ENCODE results near the gene NARF. TPM values are rescaled to one million over a fixed set of nuclear protein-coding genes. Genes with fewer than 3 reads are reported as not detected.

Gene NARF
- total RNA-seq, 1 donor from 2014 or later = 65.7 TPM

DNA sequence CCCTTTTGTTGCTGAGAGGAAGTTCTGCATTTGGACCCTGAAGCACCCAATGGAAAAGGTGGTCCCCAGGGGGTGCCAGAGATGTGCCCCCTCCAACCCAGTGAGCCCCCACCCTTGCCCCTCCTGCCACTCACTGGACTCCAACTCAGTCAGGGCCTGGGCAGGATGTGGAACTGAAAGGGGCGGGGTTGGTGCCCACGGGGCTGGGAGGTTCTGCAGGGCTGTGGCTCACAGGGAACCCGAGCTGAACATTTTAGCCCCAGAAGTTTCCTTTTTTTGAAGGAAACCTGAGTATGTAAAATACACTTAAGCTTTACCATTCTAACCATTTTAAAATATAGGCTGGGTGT lies 24.4 kb upstream of the NARF start:
- Mint-ChIP-seq H3K36me3 (ENCODE audit: unreplicated experiment) (peaks cover 2% of the 10 kb centered on the region), H3K27ac (ENCODE audit: unreplicated experiment) (no peak overlapping the region), H3K9me3 (ENCODE audit: unreplicated experiment) (no peaks in the 10 kb centered on the region), H3K27me3 (ENCODE audit: unreplicated experiment) (no peaks in the 10 kb centered on the region), H3K4me1 (ENCODE audit: unreplicated experiment) (peaks cover 3% of the 10 kb centered on the region), H3K4me3 (ENCODE audit: unreplicated experiment) (no peak overlapping the region)
- no peak for DNase-seq (ENCODE audit: extremely low spot score, unreplicated experiment)
- TF ChIP-seq, protein P1, sequence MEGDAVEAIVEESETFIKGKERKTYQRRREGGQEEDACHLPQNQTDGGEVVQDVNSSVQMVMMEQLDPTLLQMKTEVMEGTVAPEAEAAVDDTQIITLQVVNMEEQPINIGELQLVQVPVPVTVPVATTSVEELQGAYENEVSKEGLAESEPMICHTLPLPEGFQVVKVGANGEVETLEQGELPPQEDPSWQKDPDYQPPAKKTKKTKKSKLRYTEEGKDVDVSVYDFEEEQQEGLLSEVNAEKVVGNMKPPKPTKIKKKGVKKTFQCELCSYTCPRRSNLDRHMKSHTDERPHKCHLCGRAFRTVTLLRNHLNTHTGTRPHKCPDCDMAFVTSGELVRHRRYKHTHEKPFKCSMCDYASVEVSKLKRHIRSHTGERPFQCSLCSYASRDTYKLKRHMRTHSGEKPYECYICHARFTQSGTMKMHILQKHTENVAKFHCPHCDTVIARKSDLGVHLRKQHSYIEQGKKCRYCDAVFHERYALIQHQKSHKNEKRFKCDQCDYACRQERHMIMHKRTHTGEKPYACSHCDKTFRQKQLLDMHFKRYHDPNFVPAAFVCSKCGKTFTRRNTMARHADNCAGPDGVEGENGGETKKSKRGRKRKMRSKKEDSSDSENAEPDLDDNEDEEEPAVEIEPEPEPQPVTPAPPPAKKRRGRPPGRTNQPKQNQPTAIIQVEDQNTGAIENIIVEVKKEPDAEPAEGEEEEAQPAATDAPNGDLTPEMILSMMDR (IDR thresholded peaks at IDR 0.05) = no peak

DNA sequence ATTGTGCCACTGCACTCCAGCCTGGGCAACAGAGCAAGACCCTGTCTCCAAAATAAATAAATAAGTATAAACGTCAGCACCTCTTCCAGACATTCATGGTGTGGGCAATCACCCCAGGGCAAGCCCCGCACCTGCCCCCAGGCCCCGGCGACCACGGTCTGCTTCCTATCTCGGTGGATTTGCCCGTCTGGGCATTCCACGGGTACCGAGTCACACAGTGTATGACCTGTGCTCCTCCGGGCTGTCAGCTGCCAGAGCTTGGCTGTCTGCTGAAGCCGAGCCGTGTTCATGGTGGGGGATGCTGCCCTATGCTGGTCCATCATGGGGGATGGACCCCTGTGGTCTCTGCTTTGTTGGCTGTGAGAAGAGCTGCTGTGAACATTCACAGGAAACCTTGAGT lies 23.4 kb upstream of the NARF start:
- Mint-ChIP-seq H3K4me3 (ENCODE audit: unreplicated experiment) (no peak overlapping the region), H3K36me3 (ENCODE audit: unreplicated experiment) (peaks cover 2% of the 10 kb centered on the region), H3K4me1 (ENCODE audit: unreplicated experiment) (peaks cover 3% of the 10 kb centered on the region), H3K27ac (ENCODE audit: unreplicated experiment) (no peak overlapping the region), H3K9me3 (ENCODE audit: unreplicated experiment) (no peaks in the 10 kb centered on the region), H3K27me3 (ENCODE audit: unreplicated experiment) (no peaks in the 10 kb centered on the region)
- TF ChIP-seq, protein P1 (IDR thresholded peaks at IDR 0.05) = no peak
- no peak for DNase-seq (ENCODE audit: extremely low spot score, unreplicated experiment)

DNA sequence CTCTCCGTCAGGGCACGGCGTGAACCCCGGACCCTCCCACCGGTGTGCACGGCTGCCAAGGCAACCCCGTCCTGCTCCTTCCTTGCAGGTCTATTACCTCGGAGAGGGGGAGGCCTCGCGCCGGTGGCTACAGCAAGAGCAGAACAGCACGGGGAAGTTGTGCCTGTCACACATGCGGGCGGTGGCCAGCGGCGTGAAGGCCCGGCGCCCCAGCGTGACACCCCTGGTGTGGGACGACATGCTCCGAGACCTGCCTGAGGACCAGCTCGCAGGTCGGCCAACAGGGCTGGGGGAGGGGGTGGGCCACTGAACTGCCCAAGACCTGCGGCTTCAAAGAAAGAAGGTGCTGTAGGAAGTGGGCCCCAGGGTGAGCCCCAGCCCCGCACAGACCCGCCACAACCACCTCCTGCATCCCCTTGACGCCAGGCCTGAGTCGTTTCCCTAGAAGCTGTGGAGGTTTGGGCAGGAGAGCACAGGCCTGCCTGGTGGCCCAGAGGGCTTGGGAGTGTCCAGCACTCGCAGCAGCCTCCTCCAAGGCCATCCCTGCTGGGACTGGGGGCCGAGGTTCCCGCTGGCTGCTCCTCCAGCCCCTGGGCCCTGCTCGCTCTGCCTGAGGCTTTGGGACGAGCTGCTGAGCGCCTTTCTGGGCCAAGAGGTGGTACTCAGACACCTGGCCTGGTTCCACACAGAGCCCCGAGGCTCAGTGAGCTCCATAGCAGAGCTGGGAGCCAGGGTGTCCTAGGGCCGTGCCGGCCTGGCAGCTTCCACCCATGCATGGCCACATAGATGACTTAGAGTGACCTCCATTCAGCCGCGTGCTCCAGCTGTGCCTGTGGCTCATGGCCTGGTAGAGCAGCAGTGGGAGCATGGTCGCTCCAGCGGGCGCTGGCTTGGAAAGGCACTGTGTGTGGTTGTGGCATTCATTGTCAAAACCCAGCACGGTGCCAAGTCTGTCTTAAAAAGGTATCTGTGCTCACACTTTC lies 22.6 kb upstream of the NARF start:
- Mint-ChIP-seq H3K9me3 (ENCODE audit: unreplicated experiment) (no peaks in the 10 kb centered on the region), H3K4me3 (ENCODE audit: unreplicated experiment) (no peak overlapping the region), H3K27ac (ENCODE audit: unreplicated experiment) (no peak overlapping the region), H3K4me1 (ENCODE audit: unreplicated experiment) (peaks cover 7% of the 10 kb centered on the region), H3K36me3 (ENCODE audit: unreplicated experiment) (peaks cover 2% of the 10 kb centered on the region), H3K27me3 (ENCODE audit: unreplicated experiment) (no peaks in the 10 kb centered on the region)
- DNase-seq (ENCODE audit: extremely low spot score, unreplicated experiment) = no peak
- TF ChIP-seq, protein P1 (IDR thresholded peaks at IDR 0.05) = no peak

DNA sequence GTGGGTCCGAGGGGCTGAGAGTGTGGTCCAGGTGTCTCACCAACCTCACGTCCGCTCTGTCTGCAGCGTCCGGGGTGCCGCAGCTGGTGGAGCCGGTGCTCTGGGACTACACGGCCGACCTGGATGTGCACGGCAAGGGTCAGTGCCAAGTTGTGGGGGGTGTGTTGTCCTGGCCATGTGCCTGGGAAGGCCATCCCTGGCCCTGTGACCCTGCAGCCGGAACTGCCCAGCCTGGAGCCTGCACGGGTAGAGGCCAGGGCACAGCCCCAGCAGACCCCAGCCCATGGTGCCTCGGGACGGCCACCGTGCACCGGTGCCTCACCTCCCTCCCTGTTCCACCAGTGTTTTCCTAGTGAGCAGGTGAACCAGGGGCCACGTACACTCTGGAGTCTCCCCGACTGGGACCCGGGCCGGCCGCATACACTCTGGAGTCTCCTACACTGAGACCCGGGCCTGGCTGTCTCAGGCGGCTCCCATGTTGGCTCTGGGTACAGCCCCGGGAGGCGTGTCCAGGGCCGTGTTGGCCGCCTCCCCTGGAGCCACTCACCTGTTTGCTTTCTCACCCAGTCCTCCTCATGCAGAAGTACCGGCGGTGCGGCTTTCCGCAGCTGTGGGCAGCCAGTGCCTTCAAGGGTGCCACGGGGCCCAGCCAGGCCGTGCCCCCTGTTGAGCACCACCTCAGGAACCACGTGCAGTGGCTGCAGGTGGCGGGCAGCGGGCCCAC lies 21.8 kb upstream of the NARF start:
- TF ChIP-seq, protein P1 (IDR thresholded peaks at IDR 0.05) = no peak
- no peaks in the 10 kb centered on the region for H3K9me3 Mint-ChIP-seq (ENCODE audit: unreplicated experiment)
- H3K4me1 Mint-ChIP-seq (ENCODE audit: unreplicated experiment) = peaks cover 7% of the 10 kb centered on the region
- no peak overlapping the region for H3K27ac Mint-ChIP-seq (ENCODE audit: unreplicated experiment)
- H3K27me3 Mint-ChIP-seq (ENCODE audit: unreplicated experiment) = no peaks in the 10 kb centered on the region
- H3K4me3 Mint-ChIP-seq (ENCODE audit: unreplicated experiment) = no peak overlapping the region
- no peak for DNase-seq (ENCODE audit: extremely low spot score, unreplicated experiment)
- peaks cover 2% of the 10 kb centered on the region for H3K36me3 Mint-ChIP-seq (ENCODE audit: unreplicated experiment)

DNA sequence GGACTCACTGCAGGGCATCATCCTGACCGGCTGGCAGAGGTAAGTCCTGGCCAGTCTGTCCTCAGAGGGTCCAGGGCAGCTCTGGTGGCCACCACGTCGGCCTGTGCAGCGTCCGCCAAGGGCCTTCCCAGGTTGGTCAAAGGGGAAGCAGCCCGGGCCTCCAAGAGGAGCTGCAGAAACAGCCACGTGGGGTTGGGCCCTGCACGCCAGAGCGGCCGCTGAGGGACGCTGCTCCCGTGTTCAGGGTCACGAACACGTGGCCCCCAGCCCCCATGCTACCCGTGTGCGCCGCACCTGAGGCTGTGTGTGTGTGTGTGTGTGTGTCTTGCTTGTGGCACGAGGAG lies 21.2 kb upstream of the NARF start:
- H3K4me3 Mint-ChIP-seq (ENCODE audit: unreplicated experiment) = no peak overlapping the region
- H3K27me3 Mint-ChIP-seq (ENCODE audit: unreplicated experiment) = no peaks in the 10 kb centered on the region
- H3K9me3 Mint-ChIP-seq (ENCODE audit: unreplicated experiment) = no peaks in the 10 kb centered on the region
- no peak for DNase-seq (ENCODE audit: extremely low spot score, unreplicated experiment)
- H3K4me1 Mint-ChIP-seq (ENCODE audit: unreplicated experiment) = peaks cover 7% of the 10 kb centered on the region
- peaks cover 2% of the 10 kb centered on the region for H3K36me3 Mint-ChIP-seq (ENCODE audit: unreplicated experiment)
- TF ChIP-seq, protein P1 (IDR thresholded peaks at IDR 0.05) = no peak
- no peak overlapping the region for H3K27ac Mint-ChIP-seq (ENCODE audit: unreplicated experiment)

All from osteocyte (in vitro differentiated cells).